ENCODE measurements around the gene MPV17L. TPM values are rescaled to one million over a fixed set of nuclear protein-coding genes. Genes with fewer than 3 reads are reported as not detected.
A peak's percentile ranks its signal among the peaks of the same experiment; 100 is the strongest.
"Not testable (repeated sequence)": the region's sequence is repeated elsewhere in the genome, so short reads cannot be mapped to it uniquely, and the experiment has no call there.

Gene MPV17L
- total and polyA plus RNA-seq, 2 donors = 4.4 to 5.8 TPM

GRCh38 chr16:15425861-15426260 is 30.3 kb downstream of the MPV17L start:
- Histone ChIP-seq H3K36me3 (ENCODE audit: insufficient read depth) (no peaks in the 10 kb centered on the region), H3K4me3 (ENCODE audit: low read depth, low read length) (no peak overlapping the region), H3K27ac (ENCODE audit: low read depth) (no peak overlapping the region), H3K4me1 (ENCODE audit: insufficient read depth) (no peaks in the 10 kb centered on the region)
- no peak for DNase-seq (ENCODE audit: extremely low spot score)
- 71% methylated on average over 6 of the region's 6 CpGs for WGBS

DNA sequence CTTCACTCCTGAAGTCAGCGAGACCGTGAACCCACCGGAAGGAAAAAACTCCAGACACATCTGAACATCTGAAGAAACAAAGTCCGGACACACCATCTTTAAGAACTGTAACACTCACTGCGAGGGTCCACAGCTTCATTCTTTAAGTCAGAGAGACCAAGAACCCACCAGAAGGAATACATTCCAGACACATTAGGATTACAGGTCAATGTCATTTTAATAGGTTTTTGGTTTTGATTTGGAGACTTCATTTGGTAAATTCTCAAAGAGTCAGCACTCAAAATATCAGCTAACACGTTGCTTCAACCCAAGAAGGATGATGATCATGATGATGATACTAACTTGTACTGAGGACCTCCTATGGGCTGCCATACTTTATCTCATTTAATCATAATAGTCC is 31.2 kb downstream of the MPV17L start:
- DNase-seq (ENCODE audit: extremely low spot score) = no peak
- no peaks in the 10 kb centered on the region for H3K4me1 ChIP-seq (ENCODE audit: insufficient read depth)
- no peak overlapping the region for H3K27ac ChIP-seq (ENCODE audit: low read depth)
- WGBS = 81% methylated on average over 6 of the region's 6 CpGs
- no peak overlapping the region for H3K4me3 ChIP-seq (ENCODE audit: low read depth, low read length)
- H3K36me3 ChIP-seq (ENCODE audit: insufficient read depth) = no peaks in the 10 kb centered on the region

DNA sequence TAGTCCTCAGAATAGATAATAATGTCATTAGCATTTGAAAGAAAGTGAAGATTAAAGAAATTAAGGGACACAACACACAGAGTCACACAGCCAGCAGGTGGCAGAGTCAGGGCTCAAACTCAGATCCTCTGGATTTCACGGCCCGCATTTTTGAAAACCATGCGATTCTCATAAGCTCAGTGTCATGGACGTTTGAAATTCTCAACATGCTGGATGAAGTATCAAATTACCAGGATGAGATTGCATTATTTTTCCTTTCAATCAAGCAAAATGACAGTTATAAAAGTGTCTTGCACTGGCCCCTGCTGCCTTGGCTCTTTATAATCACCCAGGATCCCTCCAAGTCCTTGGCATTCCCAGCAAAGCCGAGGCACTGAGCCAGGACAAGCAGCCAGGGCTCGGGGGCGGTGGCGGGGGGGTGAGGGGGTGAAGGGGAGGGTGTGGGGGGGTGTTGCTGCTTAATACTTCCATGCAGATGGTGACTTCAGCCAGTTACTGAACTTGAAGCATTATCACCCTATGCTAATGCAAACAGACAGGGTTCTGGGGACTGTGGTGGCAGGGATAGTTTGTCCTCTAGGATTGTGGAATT is 32.2 kb downstream of the MPV17L start:
- Histone ChIP-seq H3K4me1 (ENCODE audit: insufficient read depth) (no peaks in the 10 kb centered on the region), H3K4me3 (ENCODE audit: low read depth, low read length) (no peak overlapping the region), H3K27ac (ENCODE audit: low read depth) (no peak overlapping the region), H3K36me3 (ENCODE audit: insufficient read depth) (no peaks in the 10 kb centered on the region)
- peak; percentile 25 for DNase-seq (ENCODE audit: extremely low spot score)
- WGBS = 9% methylated on average over 8 of the region's 8 CpGs

DNA sequence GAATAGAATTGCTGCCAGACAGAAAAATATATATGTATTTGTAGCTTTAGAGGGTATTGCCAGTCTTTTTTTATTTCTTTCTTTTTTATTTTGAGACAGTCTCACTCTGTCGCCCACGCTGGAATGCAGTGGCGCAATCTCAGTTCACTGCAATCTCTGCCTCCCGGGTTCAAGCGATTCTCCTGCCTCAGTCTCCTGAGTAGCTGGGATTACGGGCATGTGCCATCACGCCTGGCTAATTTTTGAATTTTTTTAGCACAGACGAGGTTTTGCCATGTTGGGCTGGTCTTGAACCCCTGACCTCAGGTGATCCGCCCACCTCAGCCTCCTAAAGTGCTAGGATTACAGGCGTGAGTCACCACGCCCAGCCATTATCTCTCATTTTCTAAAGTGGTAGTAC is 35.3 kb downstream of the MPV17L start:
- WGBS = 83% methylated on average over 11 of the region's 11 CpGs
- not testable (repeated sequence) for H3K4me1 ChIP-seq (ENCODE audit: insufficient read depth)

DNA sequence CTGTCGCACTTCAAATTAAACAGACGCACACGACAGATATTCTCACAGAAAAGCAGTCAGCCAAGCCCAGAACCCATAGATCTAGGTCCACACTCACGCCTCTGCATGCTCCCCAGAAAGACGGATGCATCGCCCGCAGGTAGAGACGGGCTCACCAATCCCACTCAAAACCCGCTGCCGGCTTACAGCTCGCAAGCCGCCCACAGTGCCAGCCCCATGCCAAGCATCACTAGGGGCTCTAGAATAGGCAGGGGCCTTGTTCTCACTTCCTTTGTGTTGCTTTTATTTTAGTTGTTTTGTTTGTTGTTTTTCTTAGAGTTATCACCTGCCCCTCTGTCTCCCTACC is 38.5 kb downstream of the MPV17L start:
- H3K4me3 ChIP-seq (ENCODE audit: low read depth, low read length) = peak overlapping the region; percentile 81
- no peaks in the 10 kb centered on the region for H3K4me1 ChIP-seq (ENCODE audit: insufficient read depth)
- no peak for DNase-seq (ENCODE audit: extremely low spot score)
- peaks cover 2% of the 10 kb centered on the region for H3K36me3 ChIP-seq (ENCODE audit: insufficient read depth)
- no peak overlapping the region for H3K27ac ChIP-seq (ENCODE audit: low read depth)
- WGBS = 24% methylated on average over 12 of the region's 12 CpGs

More for the DNA sequence above, 35.3 kb downstream of the MPV17L start:
- DNase-seq (ENCODE audit: extremely low spot score); H3K4me3 ChIP-seq (ENCODE audit: low read depth, low read length); H3K36me3 ChIP-seq (ENCODE audit: insufficient read depth); H3K27ac ChIP-seq (ENCODE audit: low read depth): not testable (repeated sequence)

DNA sequence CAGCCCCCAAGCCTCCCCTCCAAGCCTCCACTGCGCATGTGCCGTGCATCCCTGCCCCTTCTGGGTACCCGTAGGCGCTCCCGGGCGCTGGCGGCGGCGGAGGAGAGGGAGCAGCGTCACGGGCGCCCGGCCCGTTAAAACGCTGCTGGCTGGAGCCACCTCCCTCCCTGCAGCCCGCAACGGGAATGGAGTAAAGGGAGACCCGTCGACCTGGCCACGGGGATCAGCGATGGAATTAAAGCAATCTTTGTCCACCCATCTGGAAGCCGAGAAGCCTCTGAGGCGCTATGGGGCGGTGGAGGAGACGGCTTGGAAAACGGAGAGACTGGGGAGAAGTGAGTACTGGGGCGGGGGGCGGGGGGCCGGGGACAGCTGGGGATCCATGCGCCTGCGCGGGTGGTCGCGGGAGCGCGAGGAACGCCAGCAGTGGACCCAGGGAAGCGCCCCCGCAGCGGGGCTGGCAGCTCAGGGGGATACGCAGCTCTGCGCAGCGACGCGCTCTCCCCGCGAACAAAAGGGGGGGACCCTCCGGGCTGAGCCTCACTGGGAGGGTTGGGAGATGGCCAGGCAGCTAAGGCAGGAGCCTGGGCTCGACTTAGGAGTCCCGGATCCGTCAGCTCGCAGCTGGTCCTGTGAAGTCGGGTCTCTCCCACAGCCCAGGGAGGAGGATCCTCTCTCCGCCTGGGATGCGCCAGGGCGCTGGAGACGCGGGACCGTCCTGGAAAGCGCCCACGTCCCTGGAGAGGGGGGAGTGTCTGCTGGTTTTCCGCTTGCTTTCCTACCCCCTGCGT is 39.1 kb downstream of the MPV17L start, which contains the start of gene BMERB1:
Gene BMERB1, plus strand, starts transcription at position 164 of the 791 bp plus-strand sequence. Its CDS starts 66 bp downstream, at position 230.
- Histone ChIP-seq H3K4me3 (ENCODE audit: low read depth, low read length) (peak within 1 kb of the TSS; percentile 81), H3K27ac (ENCODE audit: low read depth) (peak within 1 kb of the TSS; percentile 64), H3K4me1 (ENCODE audit: insufficient read depth) (peaks cover under 1% of the 10 kb centered on the region), H3K36me3 (ENCODE audit: insufficient read depth) (peaks cover 2% of the 10 kb centered on the region)
- under 1% methylated on average over 63 of the region's 63 CpGs for WGBS
- peak; percentile 45 for DNase-seq (ENCODE audit: extremely low spot score)

GRCh38 chr16:15435216-15435864 is 39.8 kb downstream of the MPV17L start:
- H3K4me3 ChIP-seq (ENCODE audit: low read depth, low read length) = peak overlapping the region; percentile 81
- peaks cover 2% of the 10 kb centered on the region for H3K36me3 ChIP-seq (ENCODE audit: insufficient read depth)
- DNase-seq (ENCODE audit: extremely low spot score) = no peak
- H3K27ac ChIP-seq (ENCODE audit: low read depth) = peak overlapping the region; percentile 64
- peaks cover 3% of the 10 kb centered on the region for H3K4me1 ChIP-seq (ENCODE audit: insufficient read depth)
- WGBS = 10% methylated on average over 22 of the region's 22 CpGs

DNA sequence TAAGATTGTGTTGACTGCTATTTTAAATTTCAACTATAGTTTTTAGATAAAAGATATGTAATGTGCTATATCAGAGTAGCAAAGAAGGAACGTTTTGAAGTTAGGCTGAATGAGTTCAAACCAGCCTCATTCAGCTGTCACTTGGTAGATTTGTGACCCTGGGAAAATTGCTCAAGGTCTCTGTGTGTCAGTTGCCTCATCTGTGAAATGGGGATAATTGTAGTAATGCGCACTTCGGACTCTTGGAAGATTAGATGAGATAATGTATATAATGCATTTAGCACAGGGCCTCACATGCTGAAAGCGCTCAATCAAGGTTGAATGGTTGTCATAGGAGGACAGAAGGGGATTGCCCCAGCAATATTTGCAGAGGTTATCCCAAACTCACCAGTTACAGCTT is 43.5 kb downstream of the MPV17L start:
- 86% methylated on average over 4 of the region's 4 CpGs for WGBS
- Histone ChIP-seq H3K36me3 (ENCODE audit: insufficient read depth) (peaks cover 2% of the 10 kb centered on the region), H3K4me3 (ENCODE audit: low read depth, low read length) (no peak overlapping the region), H3K27ac (ENCODE audit: low read depth) (no peak overlapping the region), H3K4me1 (ENCODE audit: insufficient read depth) (peaks cover 3% of the 10 kb centered on the region)
- DNase-seq (ENCODE audit: extremely low spot score) = no peak

GRCh38 chr16:15439521-15439920 is 44.0 kb downstream of the MPV17L start:
- H3K36me3 ChIP-seq (ENCODE audit: insufficient read depth) = peaks cover 2% of the 10 kb centered on the region
- 75% methylated on average over 4 of the region's 4 CpGs for WGBS
- H3K27ac ChIP-seq (ENCODE audit: low read depth) = no peak overlapping the region
- H3K4me3 ChIP-seq (ENCODE audit: low read depth, low read length) = no peak overlapping the region
- H3K4me1 ChIP-seq (ENCODE audit: insufficient read depth) = peaks cover 3% of the 10 kb centered on the region
- no peak for DNase-seq (ENCODE audit: extremely low spot score)

- H3K4me3 ChIP-seq (ENCODE audit: low read depth, low read length) = no peak overlapping the region
- 88% methylated on average over 3 of the region's 3 CpGs for WGBS
- peaks cover 2% of the 10 kb centered on the region for H3K36me3 ChIP-seq (ENCODE audit: insufficient read depth)
- peaks cover 3% of the 10 kb centered on the region for H3K4me1 ChIP-seq (ENCODE audit: insufficient read depth)
- no peak overlapping the region for H3K27ac ChIP-seq (ENCODE audit: low read depth)
- no peak for DNase-seq (ENCODE audit: extremely low spot score)
Observed at GRCh38 chr16:15440852-15441251, 45.3 kb downstream of the MPV17L start.

DNA sequence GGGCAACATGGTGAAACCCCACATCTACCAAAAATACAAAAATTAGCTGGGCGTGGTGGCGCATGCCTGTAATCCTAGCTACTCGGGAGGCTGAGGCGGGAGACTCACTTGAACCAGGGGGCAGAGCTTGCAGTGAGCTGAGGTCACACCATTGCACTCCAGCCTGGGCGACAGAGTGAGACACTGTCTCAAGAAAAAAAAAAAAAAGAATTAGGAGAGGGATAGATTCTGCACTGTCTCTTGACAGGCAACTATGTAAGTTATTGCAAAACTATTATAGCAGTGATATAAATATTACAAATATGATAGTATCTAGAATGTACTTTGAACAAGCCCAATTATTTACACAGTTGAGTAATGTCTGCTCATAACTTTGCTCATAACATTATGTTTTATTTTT is 46.6 kb downstream of the MPV17L start:
- H3K4me3 ChIP-seq (ENCODE audit: low read depth, low read length); H3K36me3 ChIP-seq (ENCODE audit: insufficient read depth); H3K27ac ChIP-seq (ENCODE audit: low read depth); H3K4me1 ChIP-seq (ENCODE audit: insufficient read depth); DNase-seq (ENCODE audit: extremely low spot score): not testable (repeated sequence)
- 84% methylated on average over 5 of the region's 5 CpGs for WGBS

- DNase-seq (ENCODE audit: extremely low spot score) = no peak
- no peak overlapping the region for H3K27ac ChIP-seq (ENCODE audit: low read depth)
- H3K4me1 ChIP-seq (ENCODE audit: insufficient read depth) = peaks cover 3% of the 10 kb centered on the region
- 97% methylated on average over 4 of the region's 4 CpGs for WGBS
- no peaks in the 10 kb centered on the region for H3K36me3 ChIP-seq (ENCODE audit: insufficient read depth)
- no peak overlapping the region for H3K4me3 ChIP-seq (ENCODE audit: low read depth, low read length)
Observed at GRCh38 chr16:15443753-15444152, 48.2 kb downstream of the MPV17L start.

- 93% methylated on average over 3 of the region's 3 CpGs for WGBS
- Histone ChIP-seq H3K4me1 (ENCODE audit: insufficient read depth) (peaks cover 3% of the 10 kb centered on the region), H3K36me3 (ENCODE audit: insufficient read depth) (no peaks in the 10 kb centered on the region), H3K27ac (ENCODE audit: low read depth) (no peak overlapping the region), H3K4me3 (ENCODE audit: low read depth, low read length) (no peak overlapping the region)
- DNase-seq (ENCODE audit: extremely low spot score) = no peak
Observed at GRCh38 chr16:15444264-15444663, 48.7 kb downstream of the MPV17L start.

DNA sequence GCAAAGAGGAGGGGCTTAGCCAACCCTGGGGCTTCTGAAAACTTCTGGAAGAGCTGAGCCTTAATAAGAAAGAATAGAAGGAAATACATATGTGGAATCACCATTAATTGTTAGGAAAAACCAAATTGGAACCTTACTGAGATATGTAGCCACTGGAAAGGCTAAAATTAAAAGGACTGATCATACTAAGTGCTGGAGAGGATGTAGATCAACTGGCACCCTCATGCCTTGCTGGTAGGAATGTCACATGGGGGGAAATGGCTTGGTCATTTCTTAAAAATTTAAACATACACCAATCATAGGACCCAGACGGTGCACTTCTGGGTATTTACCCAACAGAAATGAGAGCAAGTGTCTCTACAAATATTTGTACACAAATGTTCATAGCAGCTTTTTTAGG is 49.9 kb downstream of the MPV17L start:
- no peaks in the 10 kb centered on the region for H3K36me3 ChIP-seq (ENCODE audit: insufficient read depth)
- H3K4me1 ChIP-seq (ENCODE audit: insufficient read depth) = no peaks in the 10 kb centered on the region
- no peak overlapping the region for H3K27ac ChIP-seq (ENCODE audit: low read depth)
- 96% methylated on average over 1 of the region's 1 CpG for WGBS
- H3K4me3 ChIP-seq (ENCODE audit: low read depth, low read length) = no peak overlapping the region
- DNase-seq (ENCODE audit: extremely low spot score) = no peak
